Measurements from ENCODE around the gene ZNF862. TPM values are rescaled to one million over a fixed set of nuclear protein-coding genes. Genes with fewer than 3 reads are reported as not detected.

Gene ZNF862
- total and polyA plus RNA-seq, 2 of the 8 experiments (the other 6 are each of a cell fraction or from before 2014, with no cell fraction given): 1.8 to 3.9 TPM

- Histone ChIP-seq H2AFZ (ENCODE audit: low read length) (no peak overlapping the region), H3K79me1 (ENCODE audit: low read depth, low read length) (no peaks in the 10 kb centered on the region), H3K4me2 (ENCODE audit: insufficient read depth in 1 of 2, low read depth in 2 of 2, low read length in 2 of 2) (no peak overlapping the region), H3K9me3 (ENCODE audit: insufficient read depth in 2 of 2, low read depth in 1 of 2, low read length in 1 of 2) (peaks cover 8 to 29% of the 10 kb centered on the region in 2 experiments; a peak in 3 of 4 replicates), H3K18ac (ENCODE audit: extremely low read depth, low read length) (no peak overlapping the region), H2BK12ac (ENCODE audit: low read depth, low read length) (no peak overlapping the region), H2BK20ac (ENCODE audit: low read length) (no peak overlapping the region), H3K4ac (replicated peaks; ENCODE audit: insufficient read length, low read depth, low read length) (no peak overlapping the region), H3K4me3 (ENCODE audit: extremely low read depth in 1 of 4, insufficient read depth in 2 of 4, low read depth in 3 of 4, low read length in 4 of 4) (no peak overlapping the region), H3K36me3 (ENCODE audit: control insufficient read depth in 2 of 4, insufficient read depth in 4 of 4, low read length in 3 of 4) (no peaks in the 10 kb centered on the region), H2BK15ac (ENCODE audit: low read length) (no peak overlapping the region), H2BK120ac (replicated peaks; ENCODE audit: low read depth, low read length) (no peak overlapping the region), H4K8ac (ENCODE audit: extremely low read depth, insufficient read depth, low read length) (no peak overlapping the region), H3K14ac (ENCODE audit: insufficient read length) (no peak overlapping the region), H4K91ac (replicated peaks; ENCODE audit: insufficient read length, low read length) (no peak overlapping the region), H2AK5ac (ENCODE audit: low read depth, low read length) (no peak overlapping the region), H3K27ac (ENCODE audit: low read depth, low read length) (no peak overlapping the region), H4K20me1 (replicated peaks in 1 of 2; ENCODE audit: control insufficient read depth in 1 of 2, insufficient read depth in 2 of 2, low read length in 2 of 2) (no peaks in the 10 kb centered on the region), H3K27me3 (replicated peaks in 1 of 4; ENCODE audit: control insufficient read depth in 3 of 4, extremely low read depth in 1 of 4, insufficient read depth in 3 of 4, low read length in 3 of 4) (no peaks in the 10 kb centered on the region), H3K4me1 (replicated peaks in 1 of 4; ENCODE audit: control insufficient read depth in 3 of 4, insufficient read depth in 4 of 4, low read length in 3 of 4) (peaks cover 0 to under 1% (median 0%) of the 10 kb centered on the region in 4 experiments; a peak in 1 of 7 replicates), H3K23me2 (ENCODE audit: low read depth, low read length) (no peaks in the 10 kb centered on the region), H3K23ac (ENCODE audit: insufficient read length) (no peak overlapping the region), H2BK5ac (ENCODE audit: low read depth, low read length) (no peak overlapping the region), H3K56ac (replicated peaks; ENCODE audit: insufficient read length, low read depth, low read length) (no peak overlapping the region), H4K5ac (ENCODE audit: insufficient read length, low read depth, low read length) (no peak overlapping the region), H3K79me2 (ENCODE audit: control insufficient read depth in 1 of 2, insufficient read depth in 2 of 2, low read length in 2 of 2) (no peaks in the 10 kb centered on the region), H3K9ac (replicated peaks in 1 of 4; ENCODE audit: extremely low read depth in 1 of 4, low read depth in 3 of 4, low read length in 3 of 4) (no peak overlapping the region)
- DNase-seq (ENCODE audit: low read depth in 1 of 2, low spot score in 2 of 2): no peak
- 87% methylated on average over 19 of the region's 19 CpGs; no CpG with 5 or more reads in 1 of the 2 experiments for WGBS, 2 experiments (ENCODE audit: extremely low coverage in 1 of 2, insufficient coverage in 1 of 2, insufficient read length in 1 of 2, insufficient replicate concordance in 2 of 2, low coverage in 1 of 2, low lambda C conversion rate in 2 of 2, missing lambda C conversion rate in 1 of 2)
- ChIA-PET CTCF (ENCODE audit: partially characterized antibody) (interaction anchor here (0.6 to 5.1 kb wide), 5 partner anchors 9 to 1459 kb away, joined by 3 to 25 read pairs (median 8); no protein-coding TSS in a partner anchor), POLR2A (ENCODE audit: partially characterized antibody) (interaction anchor here (0.9 to 1.1 kb wide), 3 partner anchors 9 to 19 kb away, joined by 3 read pairs; no protein-coding TSS in a partner anchor)
- FAIRE-seq: no peak
- no peak for TF ChIP-seq BCL11A (IDR thresholded peaks at IDR 0.05; ENCODE audit: low read depth in 2 of 2, low read length in 2 of 2)
- no peak for TF ChIP-seq PHF8 (conservative IDR thresholded peaks at IDR 0.05; ENCODE audit: low read depth, low read length)
- TF ChIP-seq FOSL1 (IDR thresholded peaks at IDR 0.05; ENCODE audit: insufficient read depth, low read depth, low read length): no peak
- TF ChIP-seq TAF7 (optimal IDR thresholded peaks at IDR 0.05; ENCODE audit: borderline replicate concordance, low read depth, low read length): no peak
- no peak for TF ChIP-seq SRF (IDR thresholded peaks at IDR 0.05; ENCODE audit: low read depth, low read length)
- TF ChIP-seq NRF1 (IDR thresholded peaks at IDR 0.05; ENCODE audit: low read depth, low read length): no peak
- no peak for TF ChIP-seq EP300 (IDR thresholded peaks at IDR 0.05; ENCODE audit: borderline replicate concordance in 1 of 2, low read depth in 2 of 2, low read length in 2 of 2)
- TF ChIP-seq CBX8 (IDR thresholded peaks at IDR 0.05; ENCODE audit: borderline replicate concordance, low read depth, low read length): no peak
- no peak for TF ChIP-seq SIN3A (conservative IDR thresholded peaks at IDR 0.05 in 1 of 2, IDR thresholded peaks at IDR 0.05 in 1 of 2; ENCODE audit: low read depth in 1 of 2, low read length in 2 of 2)
- TF ChIP-seq EZH2 (IDR thresholded peaks at IDR 0.05; ENCODE audit: low read depth, low read length, severe bottlenecking): no peak
- no peak for TF ChIP-seq JUN (IDR thresholded peaks at IDR 0.05; ENCODE audit: low read depth, low read length)
- TF ChIP-seq POLR2A (IDR thresholded peaks at IDR 0.05; ENCODE audit: control extremely low read depth in 1 of 2, low read depth in 2 of 2, low read length in 2 of 2): no peak
Observed at GRCh38 chr7:149825567-149826343, 12.4 kb upstream of the ZNF862 start.
